Stimulated activated CD4-positive, alpha-beta T cell treated with anti-CD3 and anti-CD28 coated beads, TNF-alpha, amount 100 ng/mL, for 48 hours (primary cell): ENCODE data around the gene FOXC2.
"Not testable (repeated sequence)": the region's sequence is repeated elsewhere in the genome, so short reads cannot be mapped to it uniquely, and the experiment has no call there.

Experiments used
- DNase-seq, 3 donors: peaks; one replicate each; pipeline ENCODE4 v3.0.0-alpha.2; 2020; ENCODE audit warnings: low read depth in 3 of 3

Gene FOXC2

GRCh38 chr16:86587955-86588354 lies 21.3 kb downstream of the FOXC2 start:
- DNase-seq, result not testable (repeated sequence)

DNA sequence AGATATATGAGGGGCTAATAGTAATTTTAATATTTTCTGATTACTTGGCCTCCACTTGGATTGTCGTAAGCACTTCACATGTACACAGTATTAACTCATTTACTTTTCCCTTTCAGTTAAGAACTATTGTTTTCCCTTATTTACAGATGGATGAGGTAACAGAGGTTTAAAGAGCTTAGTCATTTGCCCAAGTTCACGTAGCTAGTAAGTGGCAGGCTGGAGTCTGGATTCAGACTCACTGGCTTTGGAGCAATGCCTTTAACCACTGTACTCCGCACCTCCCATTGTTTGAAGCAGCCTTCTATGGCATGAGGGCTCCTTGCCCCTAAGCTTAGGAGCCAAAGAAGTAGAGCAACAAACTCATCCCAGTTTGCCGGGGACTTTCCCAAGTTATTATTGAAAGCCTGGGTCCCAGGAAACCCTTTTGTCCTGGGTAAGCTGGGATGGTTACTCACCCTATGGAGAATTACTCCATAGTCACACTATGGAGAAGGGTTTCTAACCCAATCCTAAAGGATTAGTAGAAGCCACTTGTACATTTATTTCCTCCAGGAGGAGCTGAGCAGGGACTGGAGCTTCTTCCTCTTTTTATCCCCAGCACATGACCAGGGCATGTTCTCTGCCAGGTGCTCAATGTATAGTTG lies 24.0 kb downstream of the FOXC2 start:
- DNase-seq, result no peak

- DNase-seq, result no peak
Observed at GRCh38 chr16:86591270-86591669, 24.6 kb downstream of the FOXC2 start.

DNA sequence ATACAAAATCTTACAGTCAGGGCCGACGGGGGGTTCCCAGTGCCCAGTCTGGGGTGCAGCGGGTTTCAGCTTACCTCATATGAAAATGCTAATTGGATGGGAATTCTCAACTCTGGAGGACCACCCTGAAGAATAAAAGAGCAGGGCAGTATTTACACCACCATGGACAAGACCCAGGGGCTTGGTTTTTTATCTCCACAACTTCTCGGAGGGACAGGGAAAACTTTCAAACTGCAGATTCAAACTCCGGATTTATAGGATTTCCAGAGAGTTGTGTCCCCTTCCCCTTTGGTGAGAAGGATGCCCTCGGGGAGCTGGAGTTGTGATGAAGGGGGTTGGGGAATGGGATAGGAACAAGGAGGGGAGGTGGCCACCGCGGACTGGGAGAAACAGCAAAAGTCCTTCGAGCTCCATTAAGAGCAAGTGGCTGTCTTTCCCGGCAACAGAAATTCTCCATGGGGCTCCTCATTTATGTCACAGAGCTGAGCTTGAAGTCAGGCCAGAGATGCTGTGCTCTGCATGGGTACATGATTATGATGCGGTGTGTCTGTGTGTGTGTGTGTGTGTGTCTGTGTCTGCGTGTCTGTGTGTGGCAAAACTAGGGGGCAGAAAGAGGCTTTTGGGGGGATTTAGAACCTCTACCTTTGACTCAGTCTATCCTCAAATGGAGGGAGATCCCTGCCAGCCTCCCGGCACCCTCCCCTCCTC lies 27.4 kb downstream of the FOXC2 start:
- DNase-seq, result no peak

GRCh38 chr16:86594721-86595120 lies 28.1 kb downstream of the FOXC2 start:
- DNase-seq, result no peak

GRCh38 chr16:86595983-86596605 lies 29.5 kb downstream of the FOXC2 start:
- no peak for DNase-seq

GRCh38 chr16:86597126-86597879 lies 30.7 kb downstream of the FOXC2 start:
- no peak for DNase-seq

- no peak for DNase-seq
Observed at GRCh38 chr16:86597880-86598606, 31.4 kb downstream of the FOXC2 start.

- DNase-seq, result no peak
Observed at GRCh38 chr16:86598607-86599565, 32.3 kb downstream of the FOXC2 start.

- DNase-seq, result no peak
Observed at GRCh38 chr16:86601356-86601755, 34.7 kb downstream of the FOXC2 start.

DNA sequence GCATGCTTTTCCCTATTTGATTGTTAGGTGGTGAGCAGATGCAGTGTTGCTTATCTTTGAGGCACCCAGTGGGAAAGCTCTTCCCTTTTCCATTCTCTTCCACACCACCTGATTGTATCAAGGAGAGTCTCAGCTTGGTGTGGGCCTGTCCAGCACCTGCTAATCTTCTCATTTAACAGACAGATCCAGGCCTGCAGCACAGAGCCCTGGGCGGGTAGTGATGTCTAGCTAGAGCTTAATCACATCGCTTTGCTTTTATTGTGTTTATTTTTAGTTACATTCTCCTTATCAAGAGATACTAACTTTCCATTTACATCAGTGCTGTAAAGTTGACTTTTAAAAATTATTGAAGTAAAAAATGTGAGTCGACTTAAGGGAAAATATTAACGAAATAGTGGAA lies 35.9 kb downstream of the FOXC2 start:
- DNase-seq, result no peak

GRCh38 chr16:86604436-86605193 lies 38.0 kb downstream of the FOXC2 start:
- DNase-seq, result peak in 2 of 3 donors; percentile 15 to 27

DNA sequence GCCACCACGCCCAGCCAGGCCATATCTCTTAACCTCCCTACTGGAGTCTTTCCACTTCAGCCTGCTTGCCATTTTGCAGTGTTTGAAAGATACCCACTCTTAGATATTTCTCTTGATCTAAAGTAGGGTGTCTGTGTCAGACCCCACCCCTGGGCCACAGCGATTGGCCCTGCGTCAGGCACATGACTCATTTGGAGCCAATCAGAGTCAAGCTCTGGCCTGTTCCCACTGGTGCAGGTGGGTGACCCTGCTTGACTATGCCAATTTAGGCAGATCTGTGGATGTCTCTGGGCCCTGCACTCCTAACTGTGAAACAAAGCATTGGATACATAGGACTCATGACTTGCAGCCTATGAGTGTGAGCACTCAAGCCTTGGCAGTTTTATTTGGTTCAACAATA lies 39.3 kb downstream of the FOXC2 start:
- DNase-seq, result no peak

DNA sequence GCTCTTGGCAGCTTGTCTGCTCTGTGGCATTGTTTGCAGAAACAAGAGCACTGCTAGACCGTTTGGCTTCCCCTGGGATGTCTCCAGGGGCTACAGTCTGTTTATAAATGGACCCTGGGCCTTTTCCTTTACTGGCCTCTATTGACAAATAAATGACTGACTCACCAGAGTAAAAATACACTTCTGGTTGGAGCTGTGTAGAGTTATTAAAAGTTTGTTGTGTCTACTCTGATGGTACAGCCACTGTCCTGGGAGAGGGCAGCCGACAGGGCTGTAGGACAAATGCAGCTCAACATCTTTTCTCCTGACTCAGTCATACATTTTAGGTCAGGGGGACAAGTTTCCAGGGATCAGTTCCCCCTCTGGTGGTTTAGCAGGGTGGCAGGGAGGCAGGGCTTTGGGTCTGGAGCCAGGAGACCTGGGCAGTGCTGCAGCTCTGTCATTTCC lies 41.7 kb downstream of the FOXC2 start:
- DNase-seq, result no peak

- DNase-seq, result no peak
Observed at GRCh38 chr16:86609115-86609514, 42.5 kb downstream of the FOXC2 start.

DNA sequence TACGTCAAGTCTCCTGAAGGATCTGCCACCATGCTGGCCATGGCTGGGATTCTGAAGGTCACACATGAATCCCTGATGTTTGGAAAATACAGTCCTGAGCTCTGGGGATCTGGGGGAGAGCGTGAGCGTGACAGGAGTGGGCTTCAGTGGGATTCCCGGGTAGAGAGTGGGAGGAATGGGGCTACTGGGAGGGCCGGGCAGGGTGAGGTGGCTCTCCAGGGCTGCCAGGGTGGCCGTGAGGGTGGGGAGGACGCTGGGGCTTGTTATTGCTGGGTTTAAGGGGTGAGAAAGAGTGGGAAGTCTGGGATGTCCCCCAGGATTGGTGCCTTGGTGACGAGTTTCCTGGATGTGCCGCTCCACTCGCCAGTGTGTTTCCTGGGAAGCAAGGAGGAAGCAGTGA lies 43.0 kb downstream of the FOXC2 start:
- no peak for DNase-seq

DNA sequence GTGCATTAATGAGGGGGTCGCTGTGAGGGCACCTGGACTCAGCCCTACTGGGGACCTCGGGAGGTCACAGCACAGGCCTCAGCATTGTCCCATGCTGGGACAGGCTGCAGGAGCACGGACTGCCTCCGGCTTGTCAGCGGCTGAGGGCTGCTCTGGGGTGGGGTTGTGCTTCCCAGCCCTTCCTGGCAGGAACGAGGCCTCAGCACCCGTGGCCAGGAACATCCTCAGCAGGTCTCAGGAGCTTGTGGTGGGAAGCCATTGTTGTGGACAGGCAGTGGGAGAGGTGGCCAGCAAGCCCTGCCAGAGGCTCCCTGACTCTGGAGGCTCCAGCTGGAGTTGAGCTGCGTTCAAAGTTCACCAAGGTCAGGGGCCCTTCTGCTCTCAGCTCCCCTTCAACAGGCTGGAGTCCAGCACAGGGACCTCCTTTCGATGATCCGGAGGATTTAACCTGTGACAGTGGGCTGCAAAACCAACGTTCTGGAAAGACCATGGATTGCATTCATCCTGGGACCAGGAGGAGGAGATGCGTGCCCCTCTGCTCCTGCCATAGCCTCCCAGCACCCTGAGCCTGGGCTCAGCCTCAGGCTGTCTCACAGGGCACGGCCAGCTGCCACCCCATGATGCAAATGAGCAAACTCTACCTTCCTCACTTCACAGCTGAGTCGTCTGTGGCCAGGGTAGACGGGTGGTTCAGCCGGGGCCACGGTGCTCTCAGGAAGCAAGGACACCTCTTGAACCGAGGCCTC lies 44.3 kb downstream of the FOXC2 start:
- no peak for DNase-seq

DNA sequence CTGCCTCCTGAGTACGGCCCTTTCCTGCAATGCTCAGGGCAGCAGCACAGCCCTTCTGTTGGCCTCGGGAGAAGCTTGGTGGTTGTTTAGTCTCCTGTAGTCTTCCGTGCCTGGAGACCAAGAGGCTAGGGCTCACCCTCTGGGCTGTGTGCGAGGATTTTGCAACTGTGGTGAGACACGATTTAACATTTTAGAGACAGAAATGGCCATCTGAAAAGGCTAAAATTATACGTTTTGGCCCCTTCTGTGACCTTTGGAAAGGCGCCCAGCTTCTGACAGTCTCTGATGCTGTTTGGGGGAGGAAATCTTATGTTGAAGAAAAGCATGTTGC lies 44.9 kb downstream of the FOXC2 start:
- no peak for DNase-seq

DNA sequence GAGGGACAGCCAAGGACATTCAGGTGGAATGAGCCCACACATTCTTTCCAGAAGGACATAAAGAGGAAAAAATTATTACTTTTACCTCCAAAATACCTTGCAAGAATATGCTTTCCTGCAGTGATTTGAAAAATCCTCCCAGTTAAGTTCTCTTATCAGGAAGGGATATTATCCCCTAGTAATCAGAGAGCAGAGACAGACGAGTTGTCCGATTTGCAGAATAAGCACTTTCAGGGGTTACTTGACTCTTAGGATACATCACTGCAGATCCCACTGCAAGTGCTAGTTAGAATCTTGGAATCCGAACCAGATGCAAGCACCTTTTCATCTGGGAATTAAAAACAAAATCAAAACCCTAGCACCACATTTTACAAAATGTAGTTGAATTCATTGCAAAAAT lies 45.3 kb downstream of the FOXC2 start:
- DNase-seq, result no peak
